K562 (cell line): ENCODE data around the gene POMC. TPM values are rescaled to one million over a fixed set of nuclear protein-coding genes. Genes with fewer than 3 reads are reported as not detected.

Experiments
- ATAC-seq: fragments of 200-7000 bp; cut with Tn5 transposase; 3 replicates; pipeline ENCODE4 v1.9.1; 2020; ENCODE audit warnings: moderate library complexity
- BruUV-seq: library from RNA; stranded (reverse); fragments of 400-500 nt; replicated peaks from 2 replicates; lab custom pipeline; 2021; lab: Mats Ljungman, UMichigan
- CTCF ChIA-PET: fragments of 300-600 bp; formaldehyde crosslinking; extraction: SDS; loops from one replicate; lab custom pipeline; 2021; ENCODE audit warnings: low intra/inter-chr PET ratio; lab: Yijun Ruan, JAX
- POLR2A ChIA-PET: fragments of 300-600, 350-650 bp; sonication (Branson Sonifier 250); formaldehyde crosslinking; extraction: SDS; loops from one replicate; lab custom pipeline; 2021; ENCODE audit warnings: antibody characterized with exemption, inconsistent platforms; lab: Yijun Ruan, JAX
- DNase-seq, 4 experiments: peaks; one replicate each; pipeline versions ENCODE4 v3.0.0 to v3.0.0-alpha.2; 2011 to 2018; ENCODE audit warnings: low spot score in 3 of 4, mixed read lengths in 3 of 4; ENCODE audit errors: extremely low read depth in 1 of 4
- FAIRE-seq: peaks from 2 replicates; lab custom pipeline; 2011; peaks lifted over from hg19 to GRCh38; lab: Jason Lieb, UNC
- H2AFZ ChIP-seq: 2 replicates; pipeline ENCODE4 v1.6.0; 2011; ENCODE audit warnings: low read depth, low read length, control low read depth, inconsistent platforms
- H3K27ac ChIP-seq: fragments of 200-600 bp; 3 replicates; pipeline ENCODE4 v1.8.0; 2011; ENCODE audit warnings: low read depth, mild to moderate bottlenecking, control low read depth, inconsistent platforms, low read length, moderate library complexity, mixed read lengths; ENCODE audit errors: extremely low read depth
- H3K27me3 ChIP-seq, 2 experiments: fragments of 300-600 bp in 1 of 2; 2 replicates in 1 of 2; 3 replicates in 1 of 2; pipeline versions ENCODE4 v1.6.0 to v1.8.0; 2011; ENCODE audit warnings: inconsistent platforms in 2 of 2, low read length in 2 of 2, mild to moderate bottlenecking in 1 of 2, mixed read lengths in 1 of 2, moderate library complexity in 1 of 2; ENCODE audit not compliant: control insufficient read depth in 2 of 2, insufficient read depth in 2 of 2
- H3K36me3 ChIP-seq: fragments of 300-600 bp; 3 replicates; pipeline ENCODE4 v1.8.0; 2011; ENCODE audit warnings: mild to moderate bottlenecking, low read length, inconsistent platforms; ENCODE audit not compliant: control insufficient read depth, insufficient read depth
- H3K4me1 ChIP-seq, 2 experiments: fragments of 200-600 bp in 1 of 2; replicated peaks in 1 of 2; 2 replicates in 1 of 2; 3 replicates in 1 of 2; pipeline versions ENCODE4 v1.5.1 to v1.8.0; 2011; ENCODE audit warnings: inconsistent platforms in 2 of 2, low read length in 2 of 2, mild to moderate bottlenecking in 1 of 2, mixed read lengths in 1 of 2, moderate library complexity in 1 of 2; ENCODE audit not compliant: control insufficient read depth in 2 of 2, insufficient read depth in 2 of 2
- H3K4me2 ChIP-seq: 2 replicates; pipeline ENCODE4 v1.6.1; 2011; ENCODE audit warnings: low read length, control low read depth, inconsistent platforms, mixed read lengths; ENCODE audit not compliant: insufficient read depth
- H3K4me3 ChIP-seq: fragments of 200-600 bp; sonication (generic), shearing (Covaris generic); 2 replicates; pipeline ENCODE4 v1.5.1; 2016; ENCODE audit warnings: control low read depth, inconsistent platforms
- H3K79me2 ChIP-seq: fragments of 200-600 bp; 3 replicates; pipeline ENCODE4 v1.8.0; 2011; ENCODE audit warnings: low read length, inconsistent platforms; ENCODE audit not compliant: control insufficient read depth, insufficient read depth
- H3K9ac ChIP-seq, 2 experiments: 2 replicates each; pipeline versions ENCODE4 v1.6.0 to v1.6.1; 2011; ENCODE audit warnings: low read depth in 2 of 2, low read length in 2 of 2, control low read depth in 1 of 2, inconsistent platforms in 1 of 2, mild to moderate bottlenecking in 1 of 2, mixed read lengths in 1 of 2; ENCODE audit not compliant: insufficient read depth in 1 of 2
- H3K9me1 ChIP-seq: one replicate; pipeline ENCODE4 v1.6.0; 2011; ENCODE audit warnings: inconsistent platforms, mild to moderate bottlenecking, low read length, moderate library complexity; ENCODE audit not compliant: control insufficient read depth, insufficient read depth
- H3K9me3 ChIP-seq: replicated peaks from 2 replicates; pipeline ENCODE4 v1.5.1; 2011; ENCODE audit warnings: low read depth, low read length, inconsistent platforms; ENCODE audit not compliant: control insufficient read depth, insufficient read depth
- H4K20me1 ChIP-seq: replicated peaks from 2 replicates; pipeline ENCODE4 v1.6.1; 2011; ENCODE audit warnings: low read length, inconsistent platforms, mixed read lengths; ENCODE audit not compliant: control insufficient read depth, insufficient read depth
- MYC ChIP-seq, 2 experiments: fragments of 250-450 bp in 1 of 2; sonication (Bioruptor Pico) in 1 of 2; IDR thresholded peaks; 2 replicates each; pipeline versions ENCODE4 v1.5.1 to v1.6.1; 2012 to 2021; ENCODE audit warnings: low read depth in 2 of 2, borderline replicate concordance in 1 of 2, improper control_type of control experiment in 1 of 2, low read length in 1 of 2, mild to moderate bottlenecking in 1 of 2, moderate library complexity in 1 of 2
- MYNN ChIP-seq, 2 experiments: sonication (generic); formaldehyde crosslinking in 1 of 2; IDR thresholded peaks; 2 replicates each; pipeline versions ENCODE4 v1.5.0 to v1.6.1; 2016 to 2020; ENCODE audit warnings: antibody characterized with exemption in 1 of 2, missing genetic modification reagents in 1 of 2
- PTRF ChIP-seq: fragments of 450-650 bp; IDR thresholded peaks from 2 replicates; pipeline ENCODE4 v1.6.1; 2016; ENCODE audit warnings: mild to moderate bottlenecking, missing genetic modification characterization, missing compliant biosample characterization
- SPI1 ChIP-seq: IDR thresholded peaks from 2 replicates; pipeline ENCODE4 v1.6.1; 2011; ENCODE audit warnings: low read depth, low read length, control low read depth, borderline replicate concordance
- U2AF1 ChIP-seq: fragments of 200-400 bp; formaldehyde crosslinking; optimal IDR thresholded peaks from 2 replicates; pipeline ENCODE3; 2017; ENCODE audit warnings: mild to moderate bottlenecking, low read depth, low read length, moderate library complexity
- YY1 ChIP-seq, 3 experiments: IDR thresholded peaks; 2 replicates each; pipeline ENCODE4 v1.6.1; 2011; ENCODE audit warnings: low read length in 2 of 3, mild to moderate bottlenecking in 2 of 3, moderate library complexity in 2 of 3, borderline replicate concordance in 1 of 3, control low read depth in 1 of 3, low read depth in 1 of 3; ENCODE audit not compliant: insufficient read depth in 3 of 3, insufficient replicate concordance in 2 of 3, control insufficient read depth in 1 of 3, insufficient read length in 1 of 3; ENCODE audit errors: extremely low read depth in 1 of 3
- WGBS: fragments of 100-300 bp; shearing (Covaris generic); methylation state at CpG from one replicate; pipeline ENCODE4 v1.1.6; 2016; ENCODE audit warnings: low coverage, mixed read lengths; ENCODE audit not compliant: insufficient coverage; ENCODE audit errors: missing lambda C conversion rate; 5-methylcytosine and 5-hydroxymethylcytosine counted together
- in situ Hi-C: fragments of 300-500 bp; cut with MboI; formaldehyde crosslinking; loops from 4 replicates; pipeline ENCODE4 v1.15.0; 2018; ENCODE audit warnings: inconsistent platforms, mixed read lengths
- intact Hi-C: fragments of 100-400 bp; cut with micrococcal nuclease; formaldehyde crosslinking; loops from 2 replicates; pipeline ENCODE4 v1.14.2; 2022
- polyA plus RNA-seq, 8 experiments: library from polyadenylated mRNA; depleted of rRNA in 4 of 8; stranded (reverse) in 5 of 8; unstranded in 3 of 8; fragments of >200 nt; fragmentation: Nextera tagmentation in 2 of 8; fragmentation: Illumina TruSeq in 1 of 8; extraction: Ambion mirVana in 2 of 8; extraction: Trizol in 1 of 8; gene quantifications; 2 replicates each; pipeline versions ENCODE4 v1.2.1 to v1.2.3, GENCODE V29; 2011 to 2014; ENCODE audit warnings: inconsistent platforms in 1 of 8, missing spikeins in 1 of 8
- total RNA-seq, 7 experiments: library from RNA; depleted of rRNA in 6 of 7; stranded (reverse); fragments of >200 nt in 6 of 7; fragmentation: Illumina TruSeq in 2 of 7; extraction: Trizol in 2 of 7; gene quantifications; 2 replicates each; pipeline versions ENCODE4 v1.2.1 to v1.2.3, GENCODE V29; 2011 to 2021; ENCODE audit warnings: low replicate concordance in 1 of 7
- TF ChIP-seq, protein P1 (sequence below): fragments of 450-650 bp; formaldehyde crosslinking; IDR thresholded peaks from 2 replicates; pipeline ENCODE4 v1.4.0; 2022; ENCODE audit warnings: missing genetic modification characterization
- TF ChIP-seq, protein P2 (sequence below), 2 experiments: fragments of 200-800 bp in 1 of 2; sonication (Bioruptor generic) in 1 of 2; sonication (generic) in 1 of 2; formaldehyde crosslinking in 1 of 2; IDR thresholded peaks in 1 of 2; conservative IDR thresholded peaks in 1 of 2; 2 replicates each; pipeline versions ENCODE4 v1.5.0 to v1.6.1; 2016 to 2020; ENCODE audit warnings: missing compliant biosample characterization in 1 of 2, missing genetic modification characterization in 1 of 2, missing genetic modification reagents in 1 of 2

The POMC gene
- total and polyA plus RNA-seq, 9 of the 15 experiments (the other 6 are each of a cell fraction or from before 2014, with no cell fraction given), result not detected

DNA sequence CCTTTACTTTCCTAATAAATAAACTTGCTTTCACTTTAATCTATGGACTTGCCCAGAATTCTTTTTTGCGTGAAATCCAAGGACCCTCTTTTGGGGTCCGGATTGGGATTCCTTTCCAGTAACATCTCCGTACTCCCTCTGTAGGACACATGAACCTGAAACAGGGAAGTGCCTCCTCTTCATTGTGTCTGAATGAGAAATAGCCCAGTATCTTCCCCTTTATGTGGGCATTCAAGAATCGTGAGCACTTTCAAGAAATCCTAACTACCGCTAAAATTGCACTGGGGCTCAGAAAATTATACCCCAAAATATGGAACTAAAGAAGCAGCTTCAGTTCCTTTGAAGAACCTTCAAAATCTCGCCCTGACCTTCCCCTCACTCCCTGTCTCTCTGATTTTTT is 7.8 kb upstream of the POMC start:
- no peaks in the 10 kb centered on the region for H3K4me1 ChIP-seq
- no peaks in the 10 kb centered on the region for H3K9me3 ChIP-seq
- H4K20me1 ChIP-seq, result no peaks in the 10 kb centered on the region; the same call in 1 of the 2 replicates
- TF ChIP-seq U2AF1, result no peak
- peak; percentile 37; the same call in 1 of the 2 replicates for TF ChIP-seq SPI1
- in situ Hi-C loops, result no loop called here
- ATAC-seq, result no peak
- BruUV-seq, result no TSS peak
- no peak overlapping the region for H2AFZ ChIP-seq
- H3K4me3 ChIP-seq, result no peak overlapping the region
- no peak overlapping the region for H3K27ac ChIP-seq
- no peak overlapping the region for H3K4me2 ChIP-seq
- FAIRE-seq, result no peak
- no peaks in the 10 kb centered on the region for H3K36me3 ChIP-seq
- H3K9me1 ChIP-seq, result no peaks in the 10 kb centered on the region
- intact Hi-C loops, result no loop called here
- H3K27me3 ChIP-seq, result peaks cover 13 to 53% of the 10 kb centered on the region in 2 experiments
- H3K9ac ChIP-seq, result no peak overlapping the region
- DNase-seq, result no peak
- CTCF ChIA-PET, result no interaction called here
- WGBS, result 2% methylated on average over 6 of the region's 6 CpGs
- no peaks in the 10 kb centered on the region for H3K79me2 ChIP-seq
- POLR2A ChIA-PET, result no interaction called here

DNA sequence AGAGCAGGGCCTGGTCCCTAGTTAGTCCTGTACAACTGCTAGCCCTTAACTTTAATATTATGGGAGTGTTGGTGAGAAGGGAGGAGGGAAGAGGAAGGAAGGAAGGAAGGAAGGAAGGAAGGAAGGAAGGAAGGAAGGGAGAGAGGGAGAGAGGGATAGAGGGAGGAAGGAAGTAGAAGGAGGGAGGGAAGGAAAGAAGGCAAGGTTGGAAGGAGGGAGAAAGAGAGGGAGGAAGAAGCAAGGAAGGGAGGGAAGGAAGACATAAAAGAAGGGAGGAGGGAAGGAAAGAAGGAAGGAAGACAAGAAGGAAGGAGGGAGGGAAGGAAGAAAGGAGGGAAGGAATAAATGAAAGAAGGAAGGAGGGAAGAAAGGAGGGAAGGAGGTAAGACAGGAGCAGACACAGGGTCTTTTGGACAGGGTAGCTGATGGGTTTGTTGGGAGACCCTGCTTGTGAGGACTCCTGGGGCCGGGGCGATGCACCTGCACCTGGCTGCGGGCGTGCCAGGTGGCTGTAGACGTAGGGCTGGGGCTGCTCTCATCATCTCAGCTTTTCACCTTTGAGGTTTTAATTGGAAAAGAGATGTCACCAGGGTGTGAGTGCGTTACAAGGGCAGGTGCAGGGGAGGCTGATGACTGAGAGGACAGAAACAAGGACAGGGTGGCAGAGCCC is 5.9 kb upstream of the POMC start:
- Histone ChIP-seq H3K79me2 (no peaks in the 10 kb centered on the region), H3K4me3 (no peak overlapping the region), H3K27ac (no peak overlapping the region), H3K4me2 (no peak overlapping the region), H3K9me3 (no peaks in the 10 kb centered on the region), H3K36me3 (no peaks in the 10 kb centered on the region), H2AFZ (no peak overlapping the region), H4K20me1 (peaks cover 4% of the 10 kb centered on the region; the same call in 1 of the 2 replicates), H3K27me3 (peaks cover 19 to 50% of the 10 kb centered on the region in 2 experiments), H3K9ac (no peak overlapping the region; a peak in 1 of 4 replicates), H3K4me1 (no peaks in the 10 kb centered on the region), H3K9me1 (no peaks in the 10 kb centered on the region)
- intact Hi-C loops, result no loop called here
- in situ Hi-C loops, result no loop called here
- POLR2A ChIA-PET, result interaction anchor here (0.7 kb wide), 1 partner anchor 71 kb away, joined by 3 read pairs; no protein-coding TSS in a partner anchor
- no TSS peak for BruUV-seq
- CTCF ChIA-PET, result no interaction called here
- DNase-seq, result no peak
- 0% methylated on average over 6 of the region's 6 CpGs for WGBS
- FAIRE-seq, result no peak
- ATAC-seq, result no peak
- no peak for TF ChIP-seq MYC (IDR thresholded peaks at IDR 0.05; ENCODE audit: low read depth, low read length)
- no peak for TF ChIP-seq MYC (CRISPR knock-in tag; IDR thresholded peaks at IDR 0.05; ENCODE audit: borderline replicate concordance, low read depth)
- TF ChIP-seq PTRF (tag), result no peak
- TF ChIP-seq, protein P1, sequence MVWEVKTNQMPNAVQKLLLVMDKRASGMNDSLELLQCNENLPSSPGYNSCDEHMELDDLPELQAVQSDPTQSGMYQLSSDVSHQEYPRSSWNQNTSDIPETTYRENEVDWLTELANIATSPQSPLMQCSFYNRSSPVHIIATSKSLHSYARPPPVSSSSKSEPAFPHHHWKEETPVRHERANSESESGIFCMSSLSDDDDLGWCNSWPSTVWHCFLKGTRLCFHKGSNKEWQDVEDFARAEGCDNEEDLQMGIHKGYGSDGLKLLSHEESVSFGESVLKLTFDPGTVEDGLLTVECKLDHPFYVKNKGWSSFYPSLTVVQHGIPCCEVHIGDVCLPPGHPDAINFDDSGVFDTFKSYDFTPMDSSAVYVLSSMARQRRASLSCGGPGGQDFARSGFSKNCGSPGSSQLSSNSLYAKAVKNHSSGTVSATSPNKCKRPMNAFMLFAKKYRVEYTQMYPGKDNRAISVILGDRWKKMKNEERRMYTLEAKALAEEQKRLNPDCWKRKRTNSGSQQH (CRISPR knock-in tag), result 0 out of 2 replicates have a peak, but pooled peaks have one; percentile 13
- no peak for TF ChIP-seq YY1 (IDR thresholded peaks at IDR 0.05; ENCODE audit: borderline replicate concordance in 1 of 3, control insufficient read depth in 1 of 3, extremely low read depth in 1 of 3, insufficient read depth in 3 of 3, insufficient read length in 1 of 3, insufficient replicate concordance in 2 of 3, low read depth in 1 of 3, low read length in 2 of 3)
- TF ChIP-seq, protein P2, sequence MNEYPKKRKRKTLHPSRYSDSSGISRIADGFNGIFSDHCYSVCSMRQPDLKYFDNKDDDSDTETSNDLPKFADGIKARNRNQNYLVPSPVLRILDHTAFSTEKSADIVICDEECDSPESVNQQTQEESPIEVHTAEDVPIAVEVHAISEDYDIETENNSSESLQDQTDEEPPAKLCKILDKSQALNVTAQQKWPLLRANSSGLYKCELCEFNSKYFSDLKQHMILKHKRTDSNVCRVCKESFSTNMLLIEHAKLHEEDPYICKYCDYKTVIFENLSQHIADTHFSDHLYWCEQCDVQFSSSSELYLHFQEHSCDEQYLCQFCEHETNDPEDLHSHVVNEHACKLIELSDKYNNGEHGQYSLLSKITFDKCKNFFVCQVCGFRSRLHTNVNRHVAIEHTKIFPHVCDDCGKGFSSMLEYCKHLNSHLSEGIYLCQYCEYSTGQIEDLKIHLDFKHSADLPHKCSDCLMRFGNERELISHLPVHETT (CRISPR knock-in tag; conservative IDR thresholded peaks at IDR 0.05 in 1 of 2, IDR thresholded peaks at IDR 0.05 in 1 of 2), result no peak
- no peak for TF ChIP-seq MYNN (IDR thresholded peaks at IDR 0.05)
- TF ChIP-seq MYNN (CRISPR knock-in tag; IDR thresholded peaks at IDR 0.05), result no peak
